ENCODE data around the gene NPIPB6.

The NPIPB6 gene

DNA sequence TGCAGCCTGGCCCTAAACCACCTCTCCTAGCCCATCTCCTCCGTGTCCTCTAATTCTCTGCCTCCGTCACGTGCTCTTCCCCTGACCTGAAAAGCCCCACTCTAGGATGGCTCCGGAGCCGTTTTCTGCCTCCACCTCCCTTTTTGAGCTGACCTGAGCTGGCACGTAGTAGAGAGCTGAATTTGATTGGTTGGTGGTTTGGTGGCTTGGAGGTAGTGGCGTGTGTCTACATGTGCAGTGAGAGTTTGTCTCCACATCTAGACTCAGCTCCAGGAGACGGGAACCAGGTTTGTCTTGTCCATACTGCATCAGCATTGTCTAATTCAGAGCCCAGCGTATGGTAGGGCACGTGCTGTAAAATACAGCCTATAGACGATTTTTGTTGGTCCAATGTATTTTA, 68.0 kb downstream of the NPIPB6 start:
- H3K4me3 ChIP-seq (ENCODE audit: low read depth, low read length): no peak overlapping the region

DNA sequence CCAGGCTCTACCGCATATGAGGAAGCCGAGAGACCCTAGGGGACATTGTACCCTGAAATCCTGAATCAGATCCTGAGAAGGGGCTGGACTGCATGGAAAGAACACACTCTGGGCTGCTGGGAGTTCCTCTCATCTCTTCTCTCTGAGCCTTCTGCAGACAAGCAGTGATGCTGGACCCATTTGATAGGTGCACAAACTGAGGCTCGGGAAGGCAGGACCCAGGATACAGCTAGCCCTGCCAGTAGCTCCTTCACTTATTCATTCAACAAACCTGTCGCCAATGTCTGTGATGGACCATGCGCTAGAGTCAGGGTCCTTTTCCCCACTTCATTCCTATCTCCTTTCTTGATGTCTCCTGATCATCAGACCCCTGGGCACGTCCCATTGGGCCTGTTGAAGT, 69.1 kb downstream of the NPIPB6 start:
- no peak overlapping the region for H3K4me3 ChIP-seq (ENCODE audit: low read depth, low read length)

More for the DNA sequence above, 68.0 kb downstream of the NPIPB6 start:
- TF ChIP-seq, protein P1, sequence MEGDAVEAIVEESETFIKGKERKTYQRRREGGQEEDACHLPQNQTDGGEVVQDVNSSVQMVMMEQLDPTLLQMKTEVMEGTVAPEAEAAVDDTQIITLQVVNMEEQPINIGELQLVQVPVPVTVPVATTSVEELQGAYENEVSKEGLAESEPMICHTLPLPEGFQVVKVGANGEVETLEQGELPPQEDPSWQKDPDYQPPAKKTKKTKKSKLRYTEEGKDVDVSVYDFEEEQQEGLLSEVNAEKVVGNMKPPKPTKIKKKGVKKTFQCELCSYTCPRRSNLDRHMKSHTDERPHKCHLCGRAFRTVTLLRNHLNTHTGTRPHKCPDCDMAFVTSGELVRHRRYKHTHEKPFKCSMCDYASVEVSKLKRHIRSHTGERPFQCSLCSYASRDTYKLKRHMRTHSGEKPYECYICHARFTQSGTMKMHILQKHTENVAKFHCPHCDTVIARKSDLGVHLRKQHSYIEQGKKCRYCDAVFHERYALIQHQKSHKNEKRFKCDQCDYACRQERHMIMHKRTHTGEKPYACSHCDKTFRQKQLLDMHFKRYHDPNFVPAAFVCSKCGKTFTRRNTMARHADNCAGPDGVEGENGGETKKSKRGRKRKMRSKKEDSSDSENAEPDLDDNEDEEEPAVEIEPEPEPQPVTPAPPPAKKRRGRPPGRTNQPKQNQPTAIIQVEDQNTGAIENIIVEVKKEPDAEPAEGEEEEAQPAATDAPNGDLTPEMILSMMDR (IDR thresholded peaks at IDR 0.05; ENCODE audit: borderline replicate concordance, insufficient read depth, low read depth, low read length): no peak

DNA sequence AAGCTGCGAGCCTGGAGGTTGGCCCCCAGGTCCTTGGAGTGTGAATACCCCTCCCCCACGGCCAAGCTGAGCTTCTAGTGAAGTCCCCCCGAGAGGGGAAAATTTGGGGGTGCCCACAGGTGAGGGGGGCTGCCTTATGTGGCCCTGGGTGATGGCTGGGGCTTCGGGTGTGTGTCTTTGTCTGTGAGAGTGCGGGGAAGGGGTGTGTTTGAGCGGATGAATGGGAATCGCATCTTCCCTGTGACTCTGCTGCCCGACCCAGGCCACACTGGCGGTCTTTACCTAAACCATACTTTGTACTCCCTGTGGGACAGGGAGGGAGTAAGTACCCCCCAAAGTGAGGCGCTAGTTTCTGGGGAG, 69.7 kb downstream of the NPIPB6 start:
- TF ChIP-seq, protein P1 (IDR thresholded peaks at IDR 0.05; ENCODE audit: borderline replicate concordance, insufficient read depth, low read depth, low read length): no peak
- no peak overlapping the region for H3K4me3 ChIP-seq (ENCODE audit: low read depth, low read length)

More for the DNA sequence above, 69.1 kb downstream of the NPIPB6 start:
- TF ChIP-seq, protein P1 (IDR thresholded peaks at IDR 0.05; ENCODE audit: borderline replicate concordance, insufficient read depth, low read depth, low read length): no peak

DNA sequence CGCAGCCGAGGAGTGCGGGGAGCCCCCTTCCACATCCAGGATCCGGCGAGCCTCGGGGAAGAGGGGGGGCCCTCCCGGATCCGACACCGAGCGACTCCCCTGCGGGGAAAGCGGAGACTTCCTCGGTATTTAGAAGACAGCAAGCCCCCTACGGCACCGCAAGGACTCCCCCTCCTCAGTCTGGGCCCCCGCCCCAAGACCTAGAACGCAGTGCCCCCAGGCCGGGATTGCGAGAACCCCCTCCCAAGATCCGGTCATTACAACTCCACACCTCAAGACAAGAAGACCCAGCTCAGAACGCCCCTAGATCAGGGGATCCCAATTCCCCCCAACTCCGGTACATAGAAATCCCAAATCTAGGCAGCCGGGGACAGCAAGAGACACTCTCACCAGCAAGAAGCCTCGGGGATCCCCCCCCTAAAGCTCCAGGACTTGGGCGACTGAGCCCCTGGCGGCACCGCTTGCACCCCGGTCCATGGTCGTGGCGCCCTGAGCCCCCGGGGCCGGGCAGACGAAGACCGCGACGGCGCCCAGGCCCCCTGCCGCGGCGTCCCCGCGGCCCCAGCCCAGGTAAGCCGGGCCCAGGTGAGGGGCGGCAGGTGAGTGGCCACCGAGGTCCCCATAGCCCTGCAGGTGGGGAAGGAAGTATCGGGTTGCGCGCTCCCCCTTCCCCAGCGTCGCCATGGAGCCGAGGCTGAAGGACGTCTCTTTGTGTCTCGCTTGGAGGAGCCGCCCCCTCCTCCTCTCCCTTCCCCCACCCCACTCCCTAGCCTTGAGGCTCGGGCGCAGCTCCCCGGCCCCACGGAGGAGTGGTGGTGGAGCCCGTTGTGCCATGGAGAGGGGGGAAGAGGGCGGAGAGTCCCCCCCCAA, 70.3 kb downstream of the NPIPB6 start:
- TF ChIP-seq, protein P1 (IDR thresholded peaks at IDR 0.05; ENCODE audit: borderline replicate concordance, insufficient read depth, low read depth, low read length): no peak
- H3K4me3 ChIP-seq (ENCODE audit: low read depth, low read length): peak overlapping the region; percentile 45
